GM18499 (cell line): Measurements from ENCODE around the gene GAS2L1.

Source experiments
- ATAC-seq: cut with Tn5 transposase; IDR thresholded peaks from one replicate; pipeline ENCODE4 v1.9.1; 2021; ENCODE audit warnings: moderate number of reproducible peaks; ENCODE audit not compliant: insufficient read depth, unreplicated experiment

Gene GAS2L1

GRCh38 chr22:29323641-29324040 is 17.2 kb downstream of the GAS2L1 start:
- no peak for ATAC-seq

GRCh38 chr22:29325356-29325755 is 18.9 kb downstream of the GAS2L1 start:
- no peak for ATAC-seq

GRCh38 chr22:29325785-29326315 is 19.4 kb downstream of the GAS2L1 start:
- ATAC-seq, result no peak

- no peak for ATAC-seq
These were observed 20.0 kb downstream of the GAS2L1 start for GRCh38 chr22:29326481-29326880.

- no peak for ATAC-seq
These were observed 20.8 kb downstream of the GAS2L1 start for GRCh38 chr22:29327089-29327764.

GRCh38 chr22:29328055-29328454 is 21.6 kb downstream of the GAS2L1 start:
- ATAC-seq, result no peak

GRCh38 chr22:29328566-29329500 is 22.4 kb downstream of the GAS2L1 start:
- no peak for ATAC-seq

- no peak for ATAC-seq
These were observed 23.1 kb downstream of the GAS2L1 start for GRCh38 chr22:29329581-29329980.

GRCh38 chr22:29330291-29330690 is 23.8 kb downstream of the GAS2L1 start:
- no peak for ATAC-seq

GRCh38 chr22:29330753-29331152 is 24.3 kb downstream of the GAS2L1 start:
- ATAC-seq, result no peak

- ATAC-seq, result no peak
These were observed 24.8 kb downstream of the GAS2L1 start for GRCh38 chr22:29331213-29331612.

- ATAC-seq, result no peak
These were observed 25.3 kb downstream of the GAS2L1 start for GRCh38 chr22:29331658-29332300.

GRCh38 chr22:29332886-29333496 is 26.5 kb downstream of the GAS2L1 start:
- no peak for ATAC-seq

GRCh38 chr22:29334148-29334547 is 27.7 kb downstream of the GAS2L1 start:
- ATAC-seq, result no peak

GRCh38 chr22:29334696-29335344 is 28.4 kb downstream of the GAS2L1 start:
- no peak for ATAC-seq

- no peak for ATAC-seq
These were observed 29.2 kb downstream of the GAS2L1 start for GRCh38 chr22:29335656-29336055.

- ATAC-seq, result no peak
These were observed 30.5 kb downstream of the GAS2L1 start for GRCh38 chr22:29336751-29337490.

GRCh38 chr22:29337631-29338284 is 31.3 kb downstream of the GAS2L1 start:
- ATAC-seq, result no peak

GRCh38 chr22:29338398-29338797 is 31.9 kb downstream of the GAS2L1 start:
- no peak for ATAC-seq
